HepG2 (cell line): ENCODE data around the gene ZNF19. TPM values are rescaled to one million over a fixed set of nuclear protein-coding genes. Genes with fewer than 3 reads are reported as not detected.

ENCODE experiments used
- ARNT ChIP-seq: fragments of 450-650 bp; IDR thresholded peaks from 2 replicates; pipeline ENCODE4 v1.6.1; 2017
- CREB1 ChIP-seq, 2 experiments: fragments of 450-650 bp in 1 of 2; IDR thresholded peaks; 2 replicates each; pipeline ENCODE4 v1.6.1; 2016 to 2017; ENCODE audit warnings: control low read depth in 1 of 2, mild to moderate bottlenecking in 1 of 2, missing compliant biosample characterization in 1 of 2, missing genetic modification characterization in 1 of 2
- GMEB1 ChIP-seq: sonication (generic); formaldehyde crosslinking; IDR thresholded peaks from 2 replicates; pipeline ENCODE4 v1.5.1; 2020; ENCODE audit warnings: missing genetic modification reagents, mild to moderate bottlenecking, borderline replicate concordance
- HOXA5 ChIP-seq: sonication (generic); formaldehyde crosslinking; IDR thresholded peaks from 2 replicates; pipeline ENCODE4 v1.4.0; 2020; ENCODE audit warnings: missing genetic modification reagents
- LCORL ChIP-seq, 2 experiments: fragments of 450-650 bp in 1 of 2; sonication (generic) in 1 of 2; formaldehyde crosslinking in 1 of 2; IDR thresholded peaks; 2 replicates each; pipeline versions ENCODE4 v1.5.0 to v1.6.1; 2017 to 2020; ENCODE audit warnings: antibody characterized with exemption in 1 of 2, missing genetic modification reagents in 1 of 2
- NFYB ChIP-seq: sonication (generic); formaldehyde crosslinking; IDR thresholded peaks from 2 replicates; pipeline ENCODE4 v1.4.0; 2020; ENCODE audit warnings: missing genetic modification reagents
- REL ChIP-seq: sonication (generic); formaldehyde crosslinking; conservative IDR thresholded peaks from 2 replicates; pipeline ENCODE4 v1.8.0; 2022; ENCODE audit warnings: mild to moderate bottlenecking, missing genetic modification reagents, moderate library complexity
- RNF219 ChIP-seq: sonication (generic); formaldehyde crosslinking; IDR thresholded peaks from 2 replicates; pipeline ENCODE4 v1.5.0; 2020; ENCODE audit warnings: mild to moderate bottlenecking, missing genetic modification reagents
- ZNF547 ChIP-seq: sonication (generic); formaldehyde crosslinking; IDR thresholded peaks from 2 replicates; pipeline ENCODE4 v1.5.1; 2020; ENCODE audit warnings: mild to moderate bottlenecking, missing genetic modification reagents
- ZNF781 ChIP-seq: sonication (generic); formaldehyde crosslinking; IDR thresholded peaks from 2 replicates; pipeline ENCODE4 v1.5.1; 2020; ENCODE audit warnings: borderline replicate concordance, mild to moderate bottlenecking, missing genetic modification reagents; ENCODE audit errors: not compliant biosample characterization
- polyA plus RNA-seq, 8 experiments: library from polyadenylated mRNA; depleted of rRNA in 3 of 8; stranded (reverse) in 7 of 8; unstranded in 1 of 8; fragments of >200 nt; fragmentation: Illumina TruSeq in 4 of 8; extraction: Trizol in 4 of 8; gene quantifications; 2 replicates each; pipeline versions ENCODE4 v1.2.1 to v1.2.3, GENCODE V29; 2011 to 2016; ENCODE audit warnings: low read depth in 4 of 8, missing spikeins in 1 of 8, mixed read lengths in 1 of 8; ENCODE audit not compliant: insufficient read depth in 1 of 8
- total RNA-seq, 5 experiments: library from RNA; depleted of rRNA; stranded (reverse); fragments of >200 nt; fragmentation: Illumina TruSeq; extraction: Trizol; gene quantifications; 2 replicates each; pipeline ENCODE4 v1.2.3, GENCODE V29; 2016; ENCODE audit warnings: low read depth in 1 of 5
- TF ChIP-seq, protein P1 (sequence below): IDR thresholded peaks from 2 replicates; pipeline ENCODE4 v1.6.1; 2016
- TF ChIP-seq, protein P2 (sequence below): sonication (generic); formaldehyde crosslinking; IDR thresholded peaks from 2 replicates; pipeline ENCODE4 v1.8.1; 2023; ENCODE audit warnings: mild to moderate bottlenecking, missing genetic modification reagents, borderline replicate concordance
- TF ChIP-seq, protein P3 (sequence below): sonication (generic); formaldehyde crosslinking; IDR thresholded peaks from 2 replicates; pipeline ENCODE4 v1.9.0; 2021; ENCODE audit warnings: mild to moderate bottlenecking, missing genetic modification reagents

ZNF19 gene
- total and polyA plus RNA-seq, 2 of the 13 experiments (the other 11 are each of a cell fraction or from before 2014, with no cell fraction given), result 3.2 to 5.8 TPM

GRCh38 chr16:71426069-71426879 lies 62.9 kb downstream of the ZNF19 start (continued):
- TF ChIP-seq, protein P1, sequence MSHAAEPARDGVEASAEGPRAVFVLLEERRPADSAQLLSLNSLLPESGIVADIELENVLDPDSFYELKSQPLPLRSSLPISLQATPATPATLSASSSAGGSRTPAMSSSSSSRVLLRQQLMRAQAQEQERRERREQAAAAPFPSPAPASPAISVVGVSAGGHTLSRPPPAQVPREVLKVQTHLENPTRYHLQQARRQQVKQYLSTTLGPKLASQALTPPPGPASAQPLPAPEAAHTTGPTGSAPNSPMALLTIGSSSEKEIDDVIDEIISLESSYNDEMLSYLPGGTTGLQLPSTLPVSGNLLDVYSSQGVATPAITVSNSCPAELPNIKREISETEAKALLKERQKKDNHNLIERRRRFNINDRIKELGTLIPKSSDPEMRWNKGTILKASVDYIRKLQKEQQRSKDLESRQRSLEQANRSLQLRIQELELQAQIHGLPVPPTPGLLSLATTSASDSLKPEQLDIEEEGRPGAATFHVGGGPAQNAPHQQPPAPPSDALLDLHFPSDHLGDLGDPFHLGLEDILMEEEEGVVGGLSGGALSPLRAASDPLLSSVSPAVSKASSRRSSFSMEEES, result peak; percentile 79
- TF ChIP-seq LCORL (IDR thresholded peaks at IDR 0.05) (no peak; the same call in none of the 2 replicates), LCORL (CRISPR knock-in tag; IDR thresholded peaks at IDR 0.05) (peak; percentile 92), ARNT (no peak), ZNF547 (CRISPR knock-in tag) (peak; percentile 93), REL (CRISPR knock-in tag) (no peak), HOXA5 (peak; percentile 95), CREB1 (IDR thresholded peaks at IDR 0.05) (peak; percentile 57; the same call in 1 of the 2 replicates), CREB1 (CRISPR knock-in tag; IDR thresholded peaks at IDR 0.05) (peak; percentile 90), RNF219 (CRISPR knock-in tag) (no peak), ZNF781 (CRISPR knock-in tag) (peak; percentile 52), GMEB1 (CRISPR knock-in tag) (peak; percentile 83; the same call in 1 of the 2 replicates), NFYB (CRISPR knock-in tag) (no peak; the same call in 1 of the 2 replicates)
- TF ChIP-seq, protein P2, sequence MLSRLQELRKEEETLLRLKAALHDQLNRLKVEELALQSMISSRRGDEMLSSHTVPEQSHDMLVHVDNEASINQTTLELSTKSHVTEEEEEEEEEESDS, result 0 out of 2 replicates have a peak, but pooled peaks have one; percentile 24
- TF ChIP-seq, protein P3, sequence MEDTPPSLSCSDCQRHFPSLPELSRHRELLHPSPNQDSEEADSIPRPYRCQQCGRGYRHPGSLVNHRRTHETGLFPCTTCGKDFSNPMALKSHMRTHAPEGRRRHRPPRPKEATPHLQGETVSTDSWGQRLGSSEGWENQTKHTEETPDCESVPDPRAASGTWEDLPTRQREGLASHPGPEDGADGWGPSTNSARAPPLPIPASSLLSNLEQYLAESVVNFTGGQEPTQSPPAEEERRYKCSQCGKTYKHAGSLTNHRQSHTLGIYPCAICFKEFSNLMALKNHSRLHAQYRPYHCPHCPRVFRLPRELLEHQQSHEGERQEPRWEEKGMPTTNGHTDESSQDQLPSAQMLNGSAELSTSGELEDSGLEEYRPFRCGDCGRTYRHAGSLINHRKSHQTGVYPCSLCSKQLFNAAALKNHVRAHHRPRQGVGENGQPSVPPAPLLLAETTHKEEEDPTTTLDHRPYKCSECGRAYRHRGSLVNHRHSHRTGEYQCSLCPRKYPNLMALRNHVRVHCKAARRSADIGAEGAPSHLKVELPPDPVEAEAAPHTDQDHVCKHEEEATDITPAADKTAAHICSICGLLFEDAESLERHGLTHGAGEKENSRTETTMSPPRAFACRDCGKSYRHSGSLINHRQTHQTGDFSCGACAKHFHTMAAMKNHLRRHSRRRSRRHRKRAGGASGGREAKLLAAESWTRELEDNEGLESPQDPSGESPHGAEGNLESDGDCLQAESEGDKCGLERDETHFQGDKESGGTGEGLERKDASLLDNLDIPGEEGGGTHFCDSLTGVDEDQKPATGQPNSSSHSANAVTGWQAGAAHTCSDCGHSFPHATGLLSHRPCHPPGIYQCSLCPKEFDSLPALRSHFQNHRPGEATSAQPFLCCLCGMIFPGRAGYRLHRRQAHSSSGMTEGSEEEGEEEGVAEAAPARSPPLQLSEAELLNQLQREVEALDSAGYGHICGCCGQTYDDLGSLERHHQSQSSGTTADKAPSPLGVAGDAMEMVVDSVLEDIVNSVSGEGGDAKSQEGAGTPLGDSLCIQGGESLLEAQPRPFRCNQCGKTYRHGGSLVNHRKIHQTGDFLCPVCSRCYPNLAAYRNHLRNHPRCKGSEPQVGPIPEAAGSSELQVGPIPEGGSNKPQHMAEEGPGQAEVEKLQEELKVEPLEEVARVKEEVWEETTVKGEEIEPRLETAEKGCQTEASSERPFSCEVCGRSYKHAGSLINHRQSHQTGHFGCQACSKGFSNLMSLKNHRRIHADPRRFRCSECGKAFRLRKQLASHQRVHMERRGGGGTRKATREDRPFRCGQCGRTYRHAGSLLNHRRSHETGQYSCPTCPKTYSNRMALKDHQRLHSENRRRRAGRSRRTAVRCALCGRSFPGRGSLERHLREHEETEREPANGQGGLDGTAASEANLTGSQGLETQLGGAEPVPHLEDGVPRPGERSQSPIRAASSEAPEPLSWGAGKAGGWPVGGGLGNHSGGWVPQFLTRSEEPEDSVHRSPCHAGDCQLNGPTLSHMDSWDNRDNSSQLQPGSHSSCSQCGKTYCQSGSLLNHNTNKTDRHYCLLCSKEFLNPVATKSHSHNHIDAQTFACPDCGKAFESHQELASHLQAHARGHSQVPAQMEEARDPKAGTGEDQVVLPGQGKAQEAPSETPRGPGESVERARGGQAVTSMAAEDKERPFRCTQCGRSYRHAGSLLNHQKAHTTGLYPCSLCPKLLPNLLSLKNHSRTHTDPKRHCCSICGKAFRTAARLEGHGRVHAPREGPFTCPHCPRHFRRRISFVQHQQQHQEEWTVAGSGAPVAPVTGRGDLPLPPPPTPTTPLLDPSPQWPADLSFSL, result no peak
